HG03571 (cell line): ENCODE results near the gene CD300LB.
"Not testable (repeated sequence)": the region's sequence is repeated elsewhere in the genome, so short reads cannot be mapped to it uniquely, and the experiment has no call there.

ENCODE experiments used
- ATAC-seq: cut with Tn5 transposase; IDR thresholded peaks from one replicate; pipeline ENCODE4 v1.9.1; 2021; ENCODE audit not compliant: unreplicated experiment

The CD300LB gene

GRCh38 chr17:74531231-74531761, at the start of gene CD300LB:
CD300LB (minus strand) TSS chr17:74531475; CDS start chr17:74531350, 125 bp downstream.
- no peak for ATAC-seq

GRCh38 chr17:74579900-74580299, 48.6 kb upstream of the CD300LB start:
- ATAC-seq = no peak

GRCh38 chr17:74578979-74579378, 47.7 kb upstream of the CD300LB start:
- ATAC-seq = no peak

GRCh38 chr17:74574489-74575142, 43.3 kb upstream of the CD300LB start:
- ATAC-seq = no peak

- not testable (repeated sequence) for ATAC-seq
Measured at GRCh38 chr17:74573635-74574034, 42.4 kb upstream of the CD300LB start.

- no peak for ATAC-seq
Measured at GRCh38 chr17:74573169-74573568, 41.9 kb upstream of the CD300LB start.

- no peak for ATAC-seq
Measured at GRCh38 chr17:74571621-74572270, 40.5 kb upstream of the CD300LB start.

- ATAC-seq = no peak
Measured at GRCh38 chr17:74569020-74570003, 38.0 kb upstream of the CD300LB start.

- ATAC-seq = no peak
Measured at GRCh38 chr17:74568106-74568873, 37.0 kb upstream of the CD300LB start.

GRCh38 chr17:74567397-74567796, 36.1 kb upstream of the CD300LB start, which contains the start of gene CD300H:
CD300H (minus strand) TSS chr17:74567509.
- no peak for ATAC-seq

- no peak for ATAC-seq
Measured at GRCh38 chr17:74566132-74566753, 35.0 kb upstream of the CD300LB start.

GRCh38 chr17:74565126-74565525, 33.9 kb upstream of the CD300LB start:
- ATAC-seq = no peak

GRCh38 chr17:74563358-74563757, 32.1 kb upstream of the CD300LB start:
- no peak for ATAC-seq

- no peak for ATAC-seq
Measured at GRCh38 chr17:74561586-74561985, 30.3 kb upstream of the CD300LB start.

GRCh38 chr17:74558882-74559519, 27.7 kb upstream of the CD300LB start:
- ATAC-seq = no peak

- ATAC-seq = not testable (repeated sequence)
Measured at GRCh38 chr17:74558402-74558801, 27.1 kb upstream of the CD300LB start.

GRCh38 chr17:74555427-74555940, 24.2 kb upstream of the CD300LB start:
- ATAC-seq = no peak

- no peak for ATAC-seq
Measured at GRCh38 chr17:74554909-74555308, 23.6 kb upstream of the CD300LB start.

GRCh38 chr17:74552037-74552436, 20.8 kb upstream of the CD300LB start:
- ATAC-seq = no peak
